GM12878 (cell line): Measurements from ENCODE around the gene COL27A1. TPM values are rescaled to one million over a fixed set of nuclear protein-coding genes. Genes with fewer than 3 reads are reported as not detected.
"Not testable (repeated sequence)": the region's sequence is repeated elsewhere in the genome, so short reads cannot be mapped to it uniquely, and the experiment has no call there.

Experiments used
- ATAC-seq: fragments of 200-7000 bp; cut with Tn5 transposase; 3 replicates; pipeline ENCODE4 v1.9.1; 2020; ENCODE audit warnings: mild to moderate bottlenecking, moderate library complexity
- BruUV-seq: library from RNA; stranded (reverse); fragments of 400-500 nt; replicated peaks from 2 replicates; lab custom pipeline; 2021; lab: Mats Ljungman, UMichigan
- CTCF ChIA-PET: fragments of 300-600 bp; sonication (Branson Sonifier 250); formaldehyde crosslinking; extraction: SDS; loops from one replicate; lab custom pipeline; 2021; ENCODE audit warnings: inconsistent platforms; lab: Yijun Ruan, JAX
- POLR2A ChIA-PET: fragments of 350-600 bp; formaldehyde crosslinking; extraction: SDS; loops from one replicate; lab custom pipeline; 2021; ENCODE audit warnings: inconsistent platforms; lab: Charles Lee
- RAD21 ChIA-PET: fragments of 300-600 bp; sonication (Branson Sonifier 250); formaldehyde crosslinking; loops from one replicate; lab custom pipeline; 2023; ENCODE audit warnings: antibody characterized with exemption; ENCODE audit not compliant: unreplicated experiment; lab: Charles Lee
- SMC1A ChIA-PET: fragments of 300-600 bp; sonication (Branson Sonifier 250); formaldehyde crosslinking; loops from one replicate; lab custom pipeline; 2023; ENCODE audit not compliant: unreplicated experiment, uncharacterized antibody; lab: Charles Lee
- DNase-seq: peaks from one replicate; pipeline ENCODE4 v3.0.0-alpha.2; 2011; ENCODE audit warnings: low read depth, low spot score
- FAIRE-seq: peaks from 3 replicates; lab custom pipeline; 2011; peaks lifted over from hg19 to GRCh38; lab: Jason Lieb, UNC
- H2AFZ ChIP-seq: 2 replicates; pipeline ENCODE4 v1.6.0; 2011; ENCODE audit warnings: low read depth, low read length, control low read depth; ENCODE audit not compliant: control insufficient read depth
- H3K27ac ChIP-seq: 2 replicates; pipeline ENCODE4 v1.5.1; 2011; ENCODE audit warnings: control low read depth; ENCODE audit not compliant: control insufficient read depth, insufficient read depth
- H3K27me3 ChIP-seq, 2 experiments: replicated peaks in 1 of 2; 2 replicates each; pipeline versions ENCODE4 v1.6.0 to v1.6.1; 2011; ENCODE audit warnings: low read length in 1 of 2; ENCODE audit not compliant: control insufficient read depth in 2 of 2, insufficient read depth in 2 of 2
- H3K36me3 ChIP-seq, 2 experiments: 2 replicates each; pipeline ENCODE4 v1.5.1; 2011; ENCODE audit warnings: low read length in 1 of 2; ENCODE audit not compliant: control insufficient read depth in 2 of 2, insufficient read depth in 2 of 2
- H3K4me1 ChIP-seq: 2 replicates; pipeline ENCODE4 v1.6.1; 2011; ENCODE audit warnings: mild to moderate bottlenecking, low read length, moderate library complexity, mixed read lengths; ENCODE audit not compliant: control insufficient read depth, insufficient read depth
- H3K4me2 ChIP-seq: 2 replicates; pipeline ENCODE4 v1.6.0; 2011; ENCODE audit warnings: control low read depth; ENCODE audit not compliant: control insufficient read depth, insufficient read depth
- H3K4me3 ChIP-seq: fragments of 200-600 bp; sonication (generic); 2 replicates; pipeline ENCODE4 v1.5.1; 2016
- H3K79me2 ChIP-seq: 2 replicates; pipeline ENCODE4 v1.6.0; 2011; ENCODE audit warnings: low read length; ENCODE audit not compliant: control insufficient read depth, insufficient read depth
- H3K9ac ChIP-seq: 2 replicates; pipeline ENCODE4 v1.8.0; 2011; ENCODE audit warnings: low read length, control low read depth, mixed read lengths; ENCODE audit not compliant: control insufficient read depth, insufficient read depth
- H3K9me3 ChIP-seq: replicated peaks from 3 replicates; pipeline ENCODE4 v1.5.1; 2011; ENCODE audit warnings: mild to moderate bottlenecking, low read length; ENCODE audit not compliant: control insufficient read depth, insufficient read depth
- H4K20me1 ChIP-seq: 2 replicates; pipeline ENCODE4 v1.6.0; 2011; ENCODE audit not compliant: control insufficient read depth, insufficient read depth
- CEBPB ChIP-seq, 2 experiments: fragments of 150-350 bp in 1 of 2; IDR thresholded peaks; 2 replicates each; pipeline ENCODE4 v1.6.1; 2012 to 2014; ENCODE audit warnings: low read depth in 2 of 2, low read length in 2 of 2, borderline replicate concordance in 1 of 2, inconsistent platforms in 1 of 2
- HDGF ChIP-seq: fragments of 450-650 bp; IDR thresholded peaks from 2 replicates; pipeline ENCODE4 v1.6.1; 2016; ENCODE audit warnings: antibody characterized with exemption
- RBBP5 ChIP-seq: fragments of 200-600 bp; sonication (generic); conservative IDR thresholded peaks from 2 replicates; pipeline ENCODE4 v1.6.1; 2016
- RUNX3 ChIP-seq: IDR thresholded peaks from 2 replicates; pipeline ENCODE4 v1.6.1; 2012; ENCODE audit warnings: low read length, inconsistent platforms
- SMAD1 ChIP-seq: fragments of 450-650 bp; IDR thresholded peaks from 2 replicates; pipeline ENCODE4 v1.6.1; 2018; ENCODE audit warnings: mild to moderate bottlenecking, low read depth; ENCODE audit not compliant: partially characterized antibody
- ZNF217 ChIP-seq: fragments of 450-650 bp; IDR thresholded peaks from 2 replicates; pipeline ENCODE4 v1.6.1; 2017; ENCODE audit warnings: antibody characterized with exemption, mild to moderate bottlenecking
- ZNF384 ChIP-seq: IDR thresholded peaks from 2 replicates; pipeline ENCODE4 v1.6.1; 2012; ENCODE audit warnings: low read depth, mild to moderate bottlenecking, low read length, improper control_type of control experiment, borderline replicate concordance
- WGBS: methylation state at CpG from one replicate; pipeline ENCODE4 v1.1.6; 2016; ENCODE audit warnings: low lambda C conversion rate; ENCODE audit not compliant: insufficient replicate concordance, insufficient coverage; ENCODE audit errors: missing lambda C conversion rate; 5-methylcytosine and 5-hydroxymethylcytosine counted together
- in situ Hi-C: fragments of 300-500 bp; cut with MboI; formaldehyde crosslinking; loops from 9 replicates; pipeline ENCODE4 v1.14.3; 2018; ENCODE audit warnings: mixed read lengths
- intact Hi-C: fragments of 100-400 bp; cut with micrococcal nuclease; formaldehyde crosslinking; loops from one replicate; pipeline ENCODE4 v1.14.2; 2022; ENCODE audit not compliant: unreplicated experiment
- polyA plus RNA-seq, 11 experiments: library from polyadenylated mRNA; depleted of rRNA in 4 of 11; unstranded in 6 of 11; stranded (reverse) in 5 of 11; fragments of >200 nt; fragmentation: Nextera tagmentation in 4 of 11; fragmentation: Illumina TruSeq in 1 of 11; extraction: Ambion mirVana in 4 of 11; extraction: Trizol in 1 of 11; gene quantifications; 1 replicate in 1 of 11; 2 replicates in 10 of 11; pipeline versions ENCODE4 v1.2.1 to v1.2.3, GENCODE V29; 2011 to 2016; ENCODE audit warnings: inconsistent platforms in 2 of 11, missing spikeins in 2 of 11, low read depth in 1 of 11
- total RNA-seq, 4 experiments: library from RNA; depleted of rRNA in 3 of 4; stranded (reverse); fragments of >200 nt in 3 of 4; fragmentation: Illumina TruSeq in 1 of 4; extraction: Trizol in 1 of 4; gene quantifications; 2 replicates each; pipeline versions ENCODE4 v1.2.1 to v1.2.3, GENCODE V29; 2013 to 2021

COL27A1 gene
- total and polyA plus RNA-seq, 10 of the 15 experiments (the other 5 are each of a cell fraction or from before 2014, with no cell fraction given): 0.10 TPM; not detected in 9

GRCh38 chr9:114320710-114321109 is 165.4 kb downstream of the COL27A1 start:
- H3K27me3 ChIP-seq, H3K4me1 ChIP-seq, FAIRE-seq, DNase-seq, H2AFZ ChIP-seq, POLR2A ChIA-PET, in situ Hi-C loops, H3K9ac ChIP-seq, H3K36me3 ChIP-seq, ATAC-seq, H3K4me2 ChIP-seq, SMC1A ChIA-PET, H3K27ac ChIP-seq, H3K79me2 ChIP-seq, H4K20me1 ChIP-seq, H3K4me3 ChIP-seq, RAD21 ChIA-PET, H3K9me3 ChIP-seq, intact Hi-C loops, BruUV-seq: not testable (repeated sequence)
- CTCF ChIA-PET: interaction anchor here (0.6 to 1.1 kb wide), 2 partner anchors 207 to 238 kb away, joined by 4 read pairs; no protein-coding TSS in a partner anchor
- 34% methylated on average over 7 of the region's 7 CpGs for WGBS

GRCh38 chr9:114321759-114322158 is 166.4 kb downstream of the COL27A1 start:
- DNase-seq (no peak), FAIRE-seq (no peak), ATAC-seq (no peak)
- Histone ChIP-seq H3K4me2 (no peak overlapping the region), H3K79me2 (no peaks in the 10 kb centered on the region), H3K27ac (no peak overlapping the region), H3K9me3 (no peaks in the 10 kb centered on the region), H3K4me1 (no peaks in the 10 kb centered on the region), H4K20me1 (no peaks in the 10 kb centered on the region), H3K36me3 (no peaks in the 10 kb centered on the region), H3K4me3 (no peak overlapping the region), H3K9ac (no peak overlapping the region), H3K27me3 (no peaks in the 10 kb centered on the region), H2AFZ (no peak overlapping the region)
- SMC1A ChIA-PET: no interaction called here
- POLR2A ChIA-PET: no interaction called here
- CTCF ChIA-PET: interaction anchor here (1.0 kb wide), 1 partner anchor 31 kb away, joined by 3 read pairs; no protein-coding TSS in a partner anchor
- BruUV-seq: no TSS peak
- TF ChIP-seq RBBP5 (no peak), ZNF217 (no peak), CEBPB (IDR thresholded peaks at IDR 0.05; ENCODE audit: borderline replicate concordance in 1 of 2, low read depth in 2 of 2, low read length in 2 of 2) (no peak), RUNX3 (no peak), HDGF (no peak), ZNF384 (no peak), SMAD1 (no peak)
- RAD21 ChIA-PET: no interaction called here
- in situ Hi-C loops (no loop called here), intact Hi-C loops (no loop called here)
- WGBS: 17% methylated on average over 8 of the region's 8 CpGs

DNA sequence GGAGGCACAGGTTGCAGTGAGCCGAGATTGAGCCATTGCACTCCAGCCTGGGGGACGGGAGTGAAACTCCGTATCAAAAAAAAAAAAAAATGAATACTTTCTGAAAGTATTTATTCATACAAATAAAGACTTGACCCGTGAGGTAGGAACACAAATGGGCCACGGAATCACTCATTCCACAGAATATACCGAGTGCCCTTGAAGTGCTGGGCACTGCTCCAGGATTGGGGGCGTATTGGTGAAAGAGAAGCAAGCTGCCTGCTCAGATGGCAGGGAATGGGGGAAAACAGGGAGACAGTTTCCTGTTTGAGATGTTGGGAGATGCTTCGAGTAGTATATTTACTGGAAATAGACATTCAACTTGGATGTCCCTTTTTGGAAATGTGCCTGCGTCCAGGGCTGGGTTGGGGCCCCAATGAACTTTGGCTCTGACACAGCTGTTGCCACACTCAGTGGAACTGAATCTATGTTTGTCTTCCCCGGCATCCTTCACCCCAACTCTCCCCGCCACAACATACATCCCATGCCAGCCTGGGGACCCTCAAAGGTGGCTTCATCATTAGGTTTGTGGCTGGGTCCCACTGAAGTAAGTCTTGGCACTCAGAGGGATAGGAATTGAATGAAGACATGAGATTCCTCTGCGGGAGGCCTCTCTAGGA is 167.0 kb downstream of the COL27A1 start:
- SMC1A ChIA-PET, H2AFZ ChIP-seq, H3K9me3 ChIP-seq, H3K27ac ChIP-seq, BruUV-seq, POLR2A ChIA-PET, DNase-seq, H3K79me2 ChIP-seq, FAIRE-seq, H4K20me1 ChIP-seq, H3K4me3 ChIP-seq, H3K9ac ChIP-seq, H3K36me3 ChIP-seq, H3K4me2 ChIP-seq, ATAC-seq, H3K4me1 ChIP-seq, intact Hi-C loops, RAD21 ChIA-PET, in situ Hi-C loops, H3K27me3 ChIP-seq: not testable (repeated sequence)
- CTCF ChIA-PET: interaction anchor here (1.0 kb wide), 1 partner anchor 31 kb away, joined by 3 read pairs; no protein-coding TSS in a partner anchor
- 23% methylated on average over 11 of the region's 12 CpGs for WGBS
